ENCODE measurements around the gene HDGFL2.

HDGFL2 gene

DNA sequence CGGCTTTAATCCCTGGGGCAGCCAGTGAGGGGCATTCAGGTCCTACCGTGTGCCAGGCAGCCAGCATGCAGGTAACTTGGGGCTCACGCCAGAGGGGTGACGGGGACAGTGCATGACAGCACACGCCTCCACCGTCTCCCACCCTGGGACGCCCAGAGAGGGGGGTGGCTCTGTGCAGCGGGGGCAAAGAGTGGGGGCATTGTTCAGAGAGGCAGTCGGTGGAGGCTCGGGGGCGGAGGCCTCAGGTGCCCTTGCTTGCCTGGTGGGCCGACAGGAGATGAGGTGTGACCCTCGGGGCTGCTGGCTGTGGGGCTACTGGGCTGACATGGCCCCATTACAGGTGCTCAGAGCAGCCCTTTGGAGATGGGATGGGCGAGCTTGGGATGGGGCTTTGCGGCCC, 27.8 kb downstream of the HDGFL2 start:
- DNase-seq: no peak

DNA sequence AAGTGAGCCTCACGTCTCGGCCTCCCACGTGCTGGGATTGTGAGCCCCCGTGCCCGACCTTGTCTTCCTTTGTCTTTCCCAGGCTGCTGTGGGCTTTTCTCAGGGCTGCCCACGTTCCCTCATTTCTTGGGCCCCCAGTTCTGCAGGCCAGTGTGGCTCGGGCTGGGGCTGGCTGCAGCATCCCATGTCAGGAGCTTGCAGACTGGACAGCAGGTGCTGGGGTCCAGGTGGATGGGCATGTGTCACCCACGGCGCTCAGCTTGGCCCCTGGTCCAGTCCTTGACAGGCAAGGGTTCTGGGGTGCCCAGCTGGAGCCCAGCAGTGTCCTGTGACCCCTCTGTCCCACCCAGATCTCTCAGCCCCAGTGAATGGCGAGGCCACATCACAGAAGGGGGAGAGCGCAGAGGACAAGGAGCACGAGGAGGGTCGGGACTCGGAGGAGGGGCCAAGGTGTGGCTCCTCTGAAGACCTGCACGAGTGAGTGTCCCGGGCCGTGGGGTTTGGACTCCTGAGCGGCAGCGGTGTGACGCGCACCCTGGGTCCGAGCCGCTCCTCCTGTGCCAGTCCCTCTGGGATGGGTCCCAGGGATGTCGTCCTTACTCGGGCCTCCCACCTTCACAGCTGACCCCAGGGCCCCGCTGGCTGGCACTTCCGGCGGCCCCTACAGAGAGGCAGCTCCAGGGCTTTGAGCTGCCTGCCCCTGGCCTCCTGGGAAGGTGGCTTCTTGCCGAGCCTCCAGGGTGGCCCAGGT, 28.9 kb downstream of the HDGFL2 start:
- no peak for DNase-seq

DNA sequence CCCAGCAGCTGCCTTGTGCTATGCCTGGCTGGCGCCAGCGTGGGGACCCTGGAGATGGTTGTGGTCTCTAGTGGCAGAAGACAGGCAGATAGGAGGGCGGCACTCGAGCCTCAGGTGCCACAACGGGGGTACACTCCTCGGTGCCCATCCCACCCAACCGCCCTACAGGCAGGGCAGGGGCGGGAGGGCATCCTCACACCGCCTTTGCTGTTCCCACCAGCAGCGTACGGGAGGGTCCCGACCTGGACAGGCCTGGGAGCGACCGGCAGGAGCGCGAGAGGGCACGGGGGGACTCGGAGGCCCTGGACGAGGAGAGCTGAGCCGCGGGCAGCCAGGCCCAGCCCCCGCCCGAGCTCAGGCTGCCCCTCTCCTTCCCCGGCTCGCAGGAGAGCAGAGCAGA, 29.6 kb downstream of the HDGFL2 start:
- DNase-seq: no peak

DNA sequence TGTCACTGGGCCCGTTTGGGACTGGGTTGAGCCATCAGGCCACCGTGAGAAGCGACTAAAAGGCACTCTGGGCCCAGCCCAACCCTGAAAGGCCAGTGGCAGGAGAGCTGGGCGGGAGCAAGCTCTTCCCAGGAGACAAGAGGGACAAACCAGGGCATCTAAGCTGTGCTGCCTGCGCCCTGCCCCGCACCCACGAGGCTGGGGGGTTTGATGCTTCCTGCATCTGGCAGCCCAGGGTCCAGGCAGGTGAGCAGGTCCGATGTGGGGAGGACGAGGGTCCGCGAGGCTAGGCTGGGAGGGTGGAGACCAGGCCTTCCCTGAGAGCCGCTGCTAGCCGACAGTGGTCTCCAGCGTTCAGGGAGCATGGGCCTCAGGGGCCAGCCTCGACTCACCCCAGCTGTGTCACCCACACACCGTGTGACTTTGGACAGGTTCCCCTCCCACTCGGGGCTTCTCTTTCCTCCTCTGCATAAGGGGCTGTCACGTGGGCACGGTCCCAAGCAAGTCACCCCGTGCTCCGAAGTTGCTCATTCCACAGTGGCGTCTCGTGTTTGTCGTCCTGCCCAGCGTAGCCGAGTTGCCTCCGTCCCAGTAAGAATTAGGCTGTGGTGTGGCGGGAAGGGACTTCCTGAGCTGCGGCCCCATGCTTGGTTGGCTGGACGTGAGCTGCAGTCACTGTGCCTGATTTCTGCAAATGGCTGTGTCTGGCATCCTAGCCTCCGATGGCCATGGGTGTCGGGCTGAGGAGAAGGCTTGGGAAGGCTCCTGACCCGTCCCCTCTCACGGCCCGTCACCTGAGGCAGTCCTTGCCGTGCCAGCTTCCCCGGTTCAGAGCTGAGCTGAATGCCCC, 30.4 kb downstream of the HDGFL2 start:
- no peak for DNase-seq

GRCh38 chr19:4503132-4503824, 31.2 kb downstream of the HDGFL2 start:
- DNase-seq: no peak

DNA sequence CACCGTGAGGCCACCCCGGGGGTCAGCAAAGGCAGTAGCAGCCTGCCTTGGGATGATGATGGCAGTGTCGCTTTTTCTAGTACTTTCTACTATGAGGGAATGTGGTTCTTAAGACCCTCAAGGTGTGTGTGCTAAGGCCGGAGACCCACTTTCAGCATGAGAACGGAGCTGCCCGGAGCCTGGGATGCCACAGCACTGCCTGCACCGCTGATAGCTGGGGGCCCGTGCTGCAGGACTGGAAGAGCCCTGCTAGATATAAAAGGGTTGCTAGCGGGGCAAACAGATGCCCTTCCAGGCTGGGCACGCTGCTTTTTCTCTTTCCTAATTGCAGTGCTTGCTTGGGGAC, 31.7 kb downstream of the HDGFL2 start:
- no peak for DNase-seq

GRCh38 chr19:4504297-4504701, 32.2 kb downstream of the HDGFL2 start:
- no peak for DNase-seq

GRCh38 chr19:4504891-4505569, 32.9 kb downstream of the HDGFL2 start:
- DNase-seq: no peak

- DNase-seq: no peak
Observed at GRCh38 chr19:4505570-4506448, 33.7 kb downstream of the HDGFL2 start.

DNA sequence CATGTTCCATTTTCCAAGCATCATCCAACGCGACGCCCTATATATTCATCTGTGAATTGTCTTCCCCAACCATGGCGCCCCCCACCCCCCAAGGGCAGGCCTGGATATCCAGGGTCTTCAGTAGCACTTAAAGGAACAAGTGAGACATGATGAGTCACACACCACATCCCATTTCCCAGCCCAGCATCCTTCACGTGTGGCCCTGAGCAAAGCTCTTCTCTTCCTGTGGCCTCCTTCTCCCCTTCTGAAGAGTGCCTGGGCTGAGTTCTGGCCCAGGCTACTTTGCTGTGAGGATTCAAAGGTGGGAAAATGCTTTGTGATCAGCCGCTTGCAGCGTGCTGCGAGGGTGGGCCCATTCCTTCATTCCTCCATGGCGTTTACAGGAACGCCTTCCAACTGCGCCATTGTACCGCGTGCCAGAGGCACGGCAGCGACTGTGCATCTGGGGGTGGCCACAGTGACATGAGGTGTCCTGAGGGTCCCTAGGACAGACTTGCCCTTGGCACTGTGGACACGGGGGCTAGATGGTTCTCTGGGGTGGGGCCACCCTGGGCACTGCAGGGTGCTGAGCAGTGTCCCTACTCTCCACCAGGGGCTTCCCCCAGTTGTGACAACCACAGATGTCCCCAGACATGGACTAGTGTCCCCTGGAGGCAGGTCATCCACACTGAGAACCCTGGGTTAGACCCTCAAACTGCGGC, 34.5 kb downstream of the HDGFL2 start:
- no peak for DNase-seq

DNA sequence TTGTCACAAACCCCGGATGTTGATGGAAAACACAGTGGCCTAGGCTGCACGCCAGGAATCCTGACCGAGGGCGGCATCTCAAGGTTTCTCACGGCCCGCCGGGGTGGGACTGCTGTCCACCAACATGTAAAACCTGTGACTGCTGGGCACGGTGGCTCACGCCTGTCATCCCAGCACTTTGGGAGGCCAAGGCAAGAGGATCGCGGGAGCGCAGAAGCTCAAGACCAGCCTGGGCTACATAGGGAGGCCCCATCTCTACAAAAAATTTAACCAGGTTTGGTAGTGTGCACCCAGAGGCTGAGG, 35.0 kb downstream of the HDGFL2 start:
- no peak for DNase-seq

DNA sequence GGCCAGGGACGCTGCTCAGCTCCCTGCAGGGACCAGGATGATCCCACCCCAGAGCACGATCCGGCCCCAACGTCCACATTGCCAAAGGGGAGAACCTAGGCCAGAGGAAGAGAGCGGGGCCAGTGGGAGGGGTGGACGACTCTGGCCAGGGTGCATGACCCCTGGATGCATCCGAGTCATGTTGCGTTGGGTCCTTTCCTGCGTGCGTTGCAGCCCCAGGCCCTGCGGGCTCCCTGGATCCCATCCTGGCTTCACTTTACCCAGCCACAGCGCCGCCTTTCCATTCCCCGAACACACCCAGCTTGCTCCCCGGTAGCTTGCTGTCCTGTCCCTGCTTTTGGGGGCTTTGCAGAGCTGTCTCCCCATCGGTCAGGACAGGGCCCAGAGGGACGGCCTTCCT, 35.7 kb downstream of the HDGFL2 start:
- no peak for DNase-seq

DNA sequence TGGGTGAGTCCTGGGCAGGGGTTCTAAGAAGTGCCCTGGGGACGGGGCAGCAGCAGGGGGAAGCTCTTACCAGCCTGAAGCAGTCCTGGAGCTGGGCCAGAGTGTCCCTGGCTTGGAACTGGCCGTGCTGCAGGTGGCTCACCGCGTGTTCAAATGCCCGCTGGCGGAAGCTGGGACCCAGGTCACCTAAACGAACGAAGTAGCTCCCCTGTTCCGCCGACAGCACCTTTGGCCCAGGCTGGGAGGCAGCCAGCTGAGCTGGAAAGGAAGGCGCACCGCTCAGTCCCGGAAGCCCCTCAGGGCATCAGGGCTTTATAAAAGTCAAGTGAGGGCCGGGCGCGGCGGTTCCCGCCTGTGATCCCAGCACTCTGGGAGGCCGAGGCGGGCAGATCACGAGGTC, 36.6 kb downstream of the HDGFL2 start:
- no peak for DNase-seq

DNA sequence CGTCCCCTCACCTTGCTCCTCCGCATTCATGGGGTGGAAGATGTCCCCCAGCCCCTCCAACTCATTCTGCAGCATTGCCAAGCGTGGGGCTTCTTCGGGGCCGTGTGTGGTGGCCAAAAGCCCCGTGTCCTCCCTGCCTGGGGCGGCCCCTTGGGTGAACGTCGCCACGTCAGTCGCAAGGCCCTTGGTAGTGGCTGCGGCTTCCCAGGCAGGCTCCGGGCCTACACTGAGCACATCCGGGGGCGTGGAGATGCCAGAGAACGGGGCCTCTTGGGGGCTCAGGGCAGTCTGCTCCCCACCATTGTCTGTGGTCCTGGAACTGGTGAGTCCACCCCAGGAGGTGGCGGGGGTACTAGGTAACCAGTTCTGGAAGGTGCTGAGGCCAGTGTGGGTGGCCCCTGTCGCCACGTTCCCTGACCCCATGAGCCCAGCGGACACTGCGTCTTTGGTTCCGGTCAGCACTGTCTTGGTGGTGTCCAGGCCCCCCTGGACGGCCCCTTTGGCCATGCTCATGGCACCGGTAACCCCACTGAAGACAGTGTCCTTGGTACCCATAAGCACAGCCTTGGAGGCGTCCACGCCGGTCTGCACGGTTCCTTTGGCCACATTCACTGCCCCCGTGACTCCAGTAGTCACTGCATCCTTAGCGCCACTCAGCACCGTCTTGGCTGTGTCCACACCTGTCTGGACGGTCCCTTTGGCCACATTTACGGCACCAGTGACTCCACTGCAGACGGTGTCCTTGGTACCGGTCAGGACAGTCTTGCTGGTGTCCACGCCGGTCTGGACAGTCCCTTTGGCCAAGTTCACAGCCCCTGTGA, 38.5 kb downstream of the HDGFL2 start:
- no peak for DNase-seq

DNA sequence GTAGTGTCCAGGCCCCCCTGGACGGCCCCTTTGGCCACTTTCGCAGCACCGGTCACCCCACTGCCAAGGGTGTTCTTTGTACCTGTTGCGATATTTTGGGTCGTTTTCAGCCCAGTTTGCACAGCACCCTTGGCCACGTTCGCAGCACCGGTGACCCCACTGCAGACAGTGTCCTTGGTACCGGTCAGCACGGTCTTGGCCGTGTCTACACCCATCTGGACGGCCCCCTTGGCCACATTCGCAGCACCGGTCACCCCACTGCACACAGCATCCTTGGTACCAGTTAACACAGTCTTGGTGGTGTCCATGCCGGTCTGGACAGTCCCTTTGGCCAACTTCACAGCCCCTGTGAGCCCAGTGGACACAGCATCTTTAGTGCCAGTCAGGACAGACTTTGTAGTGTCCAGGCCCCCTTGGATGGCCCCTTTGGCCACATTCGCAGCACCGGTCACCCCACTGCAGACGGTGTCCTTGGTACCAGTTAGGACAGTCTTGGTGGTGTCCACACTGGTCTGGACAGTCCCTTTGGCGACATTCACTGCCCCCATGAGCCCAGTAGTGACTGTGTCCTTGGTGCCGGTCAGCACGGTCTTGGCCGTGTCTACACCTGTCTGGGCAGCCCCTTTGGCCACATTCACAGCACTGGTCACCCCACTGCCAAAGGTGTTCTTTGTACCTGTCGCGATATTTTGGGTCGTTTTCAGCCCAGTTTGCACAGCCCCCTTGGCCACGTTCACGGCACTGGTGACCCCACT, 39.4 kb downstream of the HDGFL2 start:
- no peak for DNase-seq

DNA sequence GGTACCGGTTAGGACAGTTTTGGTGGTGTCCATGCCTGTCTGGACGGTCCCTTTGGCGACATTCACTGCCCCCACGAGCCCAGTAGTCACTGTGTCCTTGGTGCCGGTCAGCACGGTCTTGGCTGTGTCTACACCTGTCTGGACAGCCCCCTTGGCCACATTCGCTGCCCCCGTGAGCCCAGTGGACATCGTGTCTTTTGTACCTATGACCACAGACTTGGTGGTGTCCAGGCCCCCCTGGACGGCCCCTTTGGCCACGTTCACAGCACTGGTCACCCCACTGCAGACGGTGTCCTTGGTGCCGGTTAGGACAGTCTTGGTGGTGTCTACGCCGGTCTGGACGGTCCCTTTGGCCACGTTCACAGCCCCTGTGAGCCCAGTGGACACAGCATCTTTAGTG, 40.0 kb downstream of the HDGFL2 start:
- DNase-seq: no peak

DNA sequence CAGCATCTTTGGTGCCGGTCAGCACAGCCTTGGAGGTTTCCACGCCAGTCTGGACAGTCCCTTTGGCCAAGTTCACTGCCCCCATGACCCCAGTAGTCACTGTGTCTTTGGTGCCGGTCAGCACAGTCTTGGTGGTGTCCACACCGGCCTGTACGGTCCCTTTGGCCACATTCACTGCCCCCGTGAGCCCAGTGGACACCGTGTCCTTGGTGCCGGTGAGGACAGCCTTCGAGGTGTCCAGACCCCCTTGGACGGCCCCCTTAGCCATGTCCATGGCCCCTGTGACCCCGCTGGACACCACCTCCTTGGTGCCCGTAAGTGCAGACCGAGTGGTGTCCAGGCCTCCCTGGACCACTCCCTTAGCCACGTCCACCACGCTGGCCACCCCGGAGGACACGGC, 41.2 kb downstream of the HDGFL2 start:
- no peak for DNase-seq

GRCh38 chr19:4515732-4516131, 43.6 kb downstream of the HDGFL2 start:
- DNase-seq: no peak

- no peak for DNase-seq
Observed at GRCh38 chr19:4516199-4516938, 44.3 kb downstream of the HDGFL2 start.
